PC-9 (cell line): Measurements from ENCODE around the gene WNT1. TPM values are rescaled to one million over a fixed set of nuclear protein-coding genes. Genes with fewer than 3 reads are reported as not detected.

Experiments used
- BruUV-seq: library from RNA; stranded (reverse); fragments of 400-500 nt; replicated peaks from 2 replicates; lab custom pipeline; 2021; lab: Mats Ljungman, UMichigan
- CTCF ChIA-PET: fragments of 300-600 bp; sonication (Branson Sonifier 250); formaldehyde crosslinking; loops from one replicate; lab custom pipeline; 2022; ENCODE audit warnings: antibody characterized with exemption; lab: Charles Lee
- POLR2A ChIA-PET: fragments of 300-600 bp; sonication (Branson Sonifier 250); formaldehyde crosslinking; loops from one replicate; lab custom pipeline; 2022; ENCODE audit warnings: antibody characterized with exemption; ENCODE audit not compliant: unreplicated experiment; lab: Charles Lee
- DNase-seq, 2 experiments: peaks; one replicate each; pipeline versions ENCODE4 v3.0.0 to v3.0.0-alpha.2; 2015 to 2022; ENCODE audit warnings: mixed read lengths in 1 of 2
- H2AFZ ChIP-seq: fragments of 200-600 bp; sonication (generic); 2 replicates; pipeline ENCODE4 v1.8.1; 2017; ENCODE audit warnings: antibody characterized with exemption
- H3F3A ChIP-seq: fragments of 200-600 bp; sonication (generic); 2 replicates; pipeline ENCODE4 v1.8.1; 2017; ENCODE audit warnings: antibody characterized with exemption, mild to moderate bottlenecking, low read depth; ENCODE audit not compliant: insufficient read depth
- H3K27ac ChIP-seq: fragments of 200-600 bp; sonication (generic); 2 replicates; pipeline ENCODE4 v1.6.1; 2016; ENCODE audit warnings: mixed run types
- H3K27me3 ChIP-seq: fragments of 200-600 bp; sonication (generic); 2 replicates; pipeline ENCODE4 v1.6.1; 2016; ENCODE audit warnings: low read depth, mixed run types; ENCODE audit not compliant: insufficient read depth
- H3K36me3 ChIP-seq: fragments of 200-600 bp; sonication (generic); 2 replicates; pipeline ENCODE4 v1.6.1; 2016; ENCODE audit warnings: low read depth, mixed run types
- H3K4me1 ChIP-seq: fragments of 200-600 bp; sonication (generic); replicated peaks from 2 replicates; pipeline ENCODE4 v1.6.1; 2016; ENCODE audit warnings: mixed run types; ENCODE audit not compliant: insufficient read depth
- H3K4me2 ChIP-seq: fragments of 200-600 bp; sonication (generic); 2 replicates; pipeline ENCODE4 v1.6.1; 2017; ENCODE audit warnings: mixed run types
- H3K4me3 ChIP-seq: fragments of 200-600 bp; sonication (generic); 2 replicates; pipeline ENCODE4 v1.6.1; 2016; ENCODE audit warnings: mixed run types
- H3K79me2 ChIP-seq: fragments of 200-600 bp; sonication (generic); 2 replicates; pipeline ENCODE4 v1.6.1; 2017; ENCODE audit warnings: low read depth, mixed run types
- H3K9me2 ChIP-seq: fragments of 200-600 bp; sonication (generic); 2 replicates; pipeline ENCODE4 v1.8.1; 2017; ENCODE audit warnings: mild to moderate bottlenecking; ENCODE audit not compliant: insufficient read depth
- H3K9me3 ChIP-seq: fragments of 200-600 bp; sonication (generic); 2 replicates; pipeline ENCODE4 v1.8.1; 2016; ENCODE audit warnings: low read depth; ENCODE audit not compliant: insufficient read depth
- H4K20me1 ChIP-seq: fragments of 200-600 bp; sonication (generic); 2 replicates; pipeline ENCODE4 v1.8.1; 2017; ENCODE audit not compliant: insufficient read depth
- CTCF ChIP-seq: fragments of 200-600 bp; sonication (generic); conservative IDR thresholded peaks from 2 replicates; pipeline ENCODE4 v1.6.1; 2017; ENCODE audit warnings: mixed run types, antibody characterized with exemption, mild to moderate bottlenecking, moderate library complexity
- EZH2 ChIP-seq: fragments of 200-600 bp; sonication (generic); IDR thresholded peaks from 2 replicates; pipeline ENCODE4 v1.8.0; 2017; ENCODE audit warnings: antibody characterized with exemption, low read depth
- intact Hi-C: fragments of 100-400 bp; cut with micrococcal nuclease; formaldehyde crosslinking; loops from one replicate; pipeline ENCODE4 v1.10.0; 2022; ENCODE audit not compliant: unreplicated experiment
- total RNA-seq: library from RNA; stranded (reverse); gene quantifications from 2 replicates; pipeline ENCODE4 v1.2.3, GENCODE V29; 2021

The WNT1 gene
- total RNA-seq, 1 experiment from 2014 or later, result not detected

DNA sequence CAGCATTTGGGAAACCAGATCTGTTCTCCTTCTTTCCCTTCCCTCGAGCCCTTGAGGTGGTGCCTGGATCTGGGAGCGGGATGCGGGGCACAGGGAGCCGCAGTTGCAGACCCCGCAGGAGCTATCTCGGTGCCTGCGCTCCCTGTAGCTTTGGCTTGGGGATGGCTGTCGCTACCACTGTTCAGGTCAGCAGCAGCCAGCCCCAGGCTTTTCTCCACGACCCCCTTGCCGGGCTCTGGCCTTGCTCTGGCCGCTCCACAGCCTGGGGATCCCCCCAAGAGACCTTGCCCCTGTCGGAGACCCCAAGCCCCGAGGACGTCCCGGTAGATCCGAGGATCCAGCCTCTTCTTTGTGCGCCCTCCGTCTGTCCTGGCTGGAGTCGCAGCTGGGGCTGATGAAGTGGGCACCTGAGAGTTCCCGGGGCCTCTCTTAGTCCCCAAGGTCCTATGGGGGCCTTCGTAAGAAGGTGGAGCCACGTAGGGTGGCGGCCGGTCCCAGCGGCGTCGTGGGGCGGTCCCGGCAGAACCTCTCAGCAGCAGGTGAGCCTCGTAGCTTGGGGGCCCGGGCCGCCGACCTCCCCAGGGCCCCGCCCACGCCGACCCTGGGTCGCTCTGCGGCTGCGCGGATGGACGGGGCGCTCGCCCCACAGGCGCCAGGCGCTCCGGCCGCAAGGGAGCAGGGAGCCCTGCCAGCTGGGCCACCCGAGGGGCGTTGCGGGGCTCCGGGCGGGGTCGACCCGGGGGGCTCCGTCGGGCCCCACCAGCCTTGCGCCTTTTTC lies 19.8 kb downstream of the WNT1 start:
- BruUV-seq, result no TSS peak

GRCh38 chr12:48998497-48999353 lies 20.6 kb downstream of the WNT1 start:
- Histone ChIP-seq H4K20me1 (no peaks in the 10 kb centered on the region), H3F3A (peaks cover 32% of the 10 kb centered on the region), H3K4me2 (peak overlapping the region; percentile 91), H3K4me3 (peak overlapping the region; percentile 58; the same call in 1 of the 2 replicates), H3K36me3 (no peaks in the 10 kb centered on the region), H3K9me3 (no peaks in the 10 kb centered on the region), H3K9me2 (no peaks in the 10 kb centered on the region), H2AFZ (peak overlapping the region; percentile 82; the same call in 1 of the 2 replicates), H3K27me3 (no peaks in the 10 kb centered on the region), H3K4me1 (peaks cover 22% of the 10 kb centered on the region), H3K27ac (no peak overlapping the region), H3K79me2 (no peaks in the 10 kb centered on the region)
- no peak for TF ChIP-seq EZH2
- no peak for TF ChIP-seq CTCF
- DNase-seq, result no peak
- ChIA-PET CTCF (interaction anchor here (0.6 to 1.3 kb wide), 5 partner anchors 10 to 292 kb away, joined by 3 to 5 read pairs (median 4); partner anchors contain the start of gene ADCY6), POLR2A (interaction anchor here (0.5 to 0.7 kb wide), 2 partner anchors 19 to 36 kb away, joined by 4 read pairs; no protein-coding TSS in a partner anchor)
- no TSS peak for BruUV-seq
- intact Hi-C loops, result loop anchor here (5.0 to 10.0 kb wide), 5 partner anchors 124 to 456 kb away; partner anchors contain the start of genes CACNB3 and KANSL2

More for the DNA sequence above, 19.8 kb downstream of the WNT1 start:
- H3K9me2 ChIP-seq, result no peaks in the 10 kb centered on the region
- peaks cover 33% of the 10 kb centered on the region for H3F3A ChIP-seq
- H3K27me3 ChIP-seq, result no peaks in the 10 kb centered on the region
- peaks cover 25% of the 10 kb centered on the region for H3K4me1 ChIP-seq
- H3K27ac ChIP-seq, result no peak overlapping the region
- POLR2A ChIA-PET, result no interaction called here
- CTCF ChIA-PET, result interaction anchor here (0.6 to 1.4 kb wide), 5 partner anchors 19 to 293 kb away, joined by 3 to 10 read pairs (median 4); partner anchors contain the start of genes ADCY6 and PRKAG1
- H2AFZ ChIP-seq, result no peak overlapping the region
- H4K20me1 ChIP-seq, result no peaks in the 10 kb centered on the region
- no peaks in the 10 kb centered on the region for H3K79me2 ChIP-seq
- intact Hi-C loops, result loop anchor here (2.0 to 10.0 kb wide), 6 partner anchors 124 to 456 kb away; partner anchors contain the start of genes CACNB3 and KANSL2
- no peaks in the 10 kb centered on the region for H3K9me3 ChIP-seq
- no peaks in the 10 kb centered on the region for H3K36me3 ChIP-seq
- H3K4me3 ChIP-seq, result peak overlapping the region; percentile 58; the same call in 1 of the 2 replicates
- DNase-seq, result peak in 1 of 2 experiments; percentile 52
- TF ChIP-seq CTCF (no peak), EZH2 (no peak)
- H3K4me2 ChIP-seq, result peak overlapping the region; percentile 81
